SKM-1 treated with dmso at 0.1 percent for 144 hours (cell line): ENCODE data around the gene ZNF578.
"Not testable (repeated sequence)": the region's sequence is repeated elsewhere in the genome, so short reads cannot be mapped to it uniquely, and the experiment has no call there.

Source experiments
- DNase-seq: peaks from one replicate; lab custom pipeline; 2025; ENCODE audit not compliant: unreplicated experiment; lab: John Stamatoyannopoulos, UW

ZNF578 gene

GRCh38 chr19:52453324-52454094 is at the start of gene ZNF578:
Gene ZNF578, plus strand, starts transcription at chr19:52453553. Its CDS starts 48,293 bp downstream, at chr19:52501846.
- no peak for DNase-seq

- DNase-seq, result no peak
These were observed 43.1 kb upstream of the ZNF578 start for GRCh38 chr19:52410276-52410675.

- DNase-seq, result no peak
These were observed 37.6 kb upstream of the ZNF578 start for GRCh38 chr19:52415711-52416110.

GRCh38 chr19:52428937-52429336 is 24.4 kb upstream of the ZNF578 start, which contains the start of gene ZNF534:
Gene ZNF534, plus strand, starts transcription at chr19:52429148. Its CDS starts 2,327 bp downstream, at chr19:52431475.
- no peak for DNase-seq

GRCh38 chr19:52442179-52442578 is 11.2 kb upstream of the ZNF578 start:
- no peak for DNase-seq

- no peak for DNase-seq
These were observed 8.8 kb upstream of the ZNF578 start for GRCh38 chr19:52444506-52444905.

GRCh38 chr19:52451241-52451640 is 2.1 kb upstream of the ZNF578 start:
- DNase-seq, result no peak

- no peak for DNase-seq
These were observed 11.6 kb downstream of the ZNF578 start for GRCh38 chr19:52464798-52465470.

- no peak for DNase-seq
These were observed 20.4 kb downstream of the ZNF578 start for GRCh38 chr19:52473655-52474350.

- no peak for DNase-seq
These were observed 21.2 kb downstream of the ZNF578 start for GRCh38 chr19:52474351-52475127.

GRCh38 chr19:52484111-52484743 is 30.9 kb downstream of the ZNF578 start:
- not testable (repeated sequence) for DNase-seq

- not testable (repeated sequence) for DNase-seq
These were observed 31.7 kb downstream of the ZNF578 start for GRCh38 chr19:52485064-52485463.

- DNase-seq, result not testable (repeated sequence)
These were observed 32.3 kb downstream of the ZNF578 start for GRCh38 chr19:52485561-52486240.

GRCh38 chr19:52492201-52492993 is 39.0 kb downstream of the ZNF578 start:
- no peak for DNase-seq

- no peak for DNase-seq
These were observed 39.7 kb downstream of the ZNF578 start for GRCh38 chr19:52492994-52493470.

- DNase-seq, result no peak
These were observed 41.2 kb downstream of the ZNF578 start for GRCh38 chr19:52494518-52494917.

GRCh38 chr19:52498571-52498970 is 45.2 kb downstream of the ZNF578 start:
- DNase-seq, result no peak

GRCh38 chr19:52500474-52500873 is 47.1 kb downstream of the ZNF578 start:
- DNase-seq, result not testable (repeated sequence)

GRCh38 chr19:52500991-52501390 is 47.6 kb downstream of the ZNF578 start:
- DNase-seq, result not testable (repeated sequence)
